GM15510 (cell line): Measurements from ENCODE around the gene AP5S1.

ENCODE experiments used
- POLR2A ChIP-seq: IDR thresholded peaks from 3 replicates; pipeline ENCODE4 v1.6.1; 2011; ENCODE audit warnings: borderline replicate concordance; ENCODE audit not compliant: insufficient read length; ENCODE audit errors: extremely low read depth

AP5S1 gene

GRCh38 chr20:3871550-3872265 is 51.4 kb downstream of the AP5S1 start:
- TF ChIP-seq POLR2A: no peak

GRCh38 chr20:3873507-3873906 is 53.2 kb downstream of the AP5S1 start:
- no peak for TF ChIP-seq POLR2A

GRCh38 chr20:3874194-3874844 is 54.0 kb downstream of the AP5S1 start:
- no peak for TF ChIP-seq POLR2A

GRCh38 chr20:3875378-3875974 is 55.1 kb downstream of the AP5S1 start:
- TF ChIP-seq POLR2A: no peak

- no peak for TF ChIP-seq POLR2A
These were observed 55.7 kb downstream of the AP5S1 start for GRCh38 chr20:3876000-3876399.

GRCh38 chr20:3876676-3877075 is 56.3 kb downstream of the AP5S1 start:
- TF ChIP-seq POLR2A: no peak
